ENCODE measurements around the gene FBXO38. TPM values are rescaled to one million over a fixed set of nuclear protein-coding genes. Genes with fewer than 3 reads are reported as not detected.

FBXO38 gene
- total and polyA plus RNA-seq, 2 of the 13 experiments (the other 11 are each of a cell fraction or from before 2014, with no cell fraction given): 24.8 to 35.9 TPM

GRCh38 chr5:148383564-148384379 lies at the start of gene FBXO38 (continued):
- TF ChIP-seq NFAT5 (CRISPR knock-in tag; IDR thresholded peaks at IDR 0.05) (no peak), HNF1A (IDR thresholded peaks at IDR 0.05; ENCODE audit: low read depth) (no peak), HNF1A (CRISPR knock-in tag; IDR thresholded peaks at IDR 0.05; ENCODE audit: borderline replicate concordance) (no peak), NR2F2 (IDR thresholded peaks at IDR 0.05; ENCODE audit: borderline replicate concordance, low read depth) (no peak), GMEB2 (CRISPR knock-in tag; IDR thresholded peaks at IDR 0.05; ENCODE audit: low read depth) (no peak), ZNF441 (CRISPR knock-in tag; IDR thresholded peaks at IDR 0.05; ENCODE audit: borderline replicate concordance) (no peak; the same call in 1 of the 2 replicates), ONECUT2 (CRISPR knock-in tag; IDR thresholded peaks at IDR 0.05) (no peak; the same call in 1 of the 2 replicates), POLR2AphosphoS5 (IDR thresholded peaks at IDR 0.05; ENCODE audit: low read depth, low read length) (peak; percentile 87), ATF5 (CRISPR knock-in tag; IDR thresholded peaks at IDR 0.05; ENCODE audit: low read depth) (no peak), NFYC (CRISPR knock-in tag; IDR thresholded peaks at IDR 0.05) (0 out of 2 replicates have a peak, but pooled peaks have one; percentile 8), CTCF (CRISPR knock-in tag; IDR thresholded peaks at IDR 0.05) (peak; percentile 54), ZNF577 (CRISPR knock-in tag; IDR thresholded peaks at IDR 0.05; ENCODE audit: borderline replicate concordance, low read depth) (no peak), HIVEP1 (CRISPR knock-in tag; IDR thresholded peaks at IDR 0.05) (peak; percentile 52; the same call in 1 of the 2 replicates), AKAP8 (CRISPR knock-in tag; IDR thresholded peaks at IDR 0.05) (no peak), NBN (conservative IDR thresholded peaks at IDR 0.05) (no peak)

Measured in HepG2 (cell line).